NCI-H510A treated with DMSO at 0.1 percent for 48 hours (cell line): ENCODE measurements around the gene ZBTB17.

ENCODE experiments used
- DNase-seq: peaks from one replicate; lab custom pipeline; 2025; lab: John Stamatoyannopoulos, UW

Gene ZBTB17

GRCh38 chr1:15960808-15961207, 15.1 kb downstream of the ZBTB17 start:
- no peak for DNase-seq

DNA sequence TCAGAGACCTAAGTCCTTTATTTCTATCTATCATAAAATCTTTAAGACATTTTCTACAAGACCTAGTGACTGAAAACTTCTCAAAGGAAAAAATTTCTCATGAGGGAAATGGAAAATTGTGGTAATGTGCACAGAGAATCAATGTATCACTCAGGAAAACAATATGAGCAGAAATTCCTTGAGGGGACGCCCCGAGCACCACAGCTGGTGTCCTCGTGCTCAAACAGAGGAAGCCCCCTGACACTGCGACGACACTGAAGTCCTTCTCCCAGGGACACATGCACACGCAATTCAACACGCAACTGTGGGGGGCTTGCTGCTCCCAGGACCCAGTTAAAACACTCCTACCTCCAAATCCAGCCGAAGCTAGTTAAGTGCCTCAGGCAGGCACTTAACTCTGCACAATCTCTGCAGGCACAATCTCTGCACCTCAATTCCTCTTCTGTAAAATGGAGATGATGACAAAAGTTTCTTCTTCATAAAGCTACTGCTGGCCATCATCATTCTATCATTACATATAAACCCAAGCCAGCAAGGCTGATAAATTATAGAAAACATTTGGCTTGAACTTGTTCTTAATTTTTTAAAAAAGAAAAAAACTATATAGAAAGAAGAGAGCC, 16.0 kb downstream of the ZBTB17 start:
- no peak for DNase-seq

GRCh38 chr1:15959424-15959823, 16.5 kb downstream of the ZBTB17 start:
- no peak for DNase-seq

- no peak for DNase-seq
Observed at GRCh38 chr1:15958793-15959192, 17.1 kb downstream of the ZBTB17 start.

- no peak for DNase-seq
Observed at GRCh38 chr1:15958111-15958510, 17.8 kb downstream of the ZBTB17 start.

DNA sequence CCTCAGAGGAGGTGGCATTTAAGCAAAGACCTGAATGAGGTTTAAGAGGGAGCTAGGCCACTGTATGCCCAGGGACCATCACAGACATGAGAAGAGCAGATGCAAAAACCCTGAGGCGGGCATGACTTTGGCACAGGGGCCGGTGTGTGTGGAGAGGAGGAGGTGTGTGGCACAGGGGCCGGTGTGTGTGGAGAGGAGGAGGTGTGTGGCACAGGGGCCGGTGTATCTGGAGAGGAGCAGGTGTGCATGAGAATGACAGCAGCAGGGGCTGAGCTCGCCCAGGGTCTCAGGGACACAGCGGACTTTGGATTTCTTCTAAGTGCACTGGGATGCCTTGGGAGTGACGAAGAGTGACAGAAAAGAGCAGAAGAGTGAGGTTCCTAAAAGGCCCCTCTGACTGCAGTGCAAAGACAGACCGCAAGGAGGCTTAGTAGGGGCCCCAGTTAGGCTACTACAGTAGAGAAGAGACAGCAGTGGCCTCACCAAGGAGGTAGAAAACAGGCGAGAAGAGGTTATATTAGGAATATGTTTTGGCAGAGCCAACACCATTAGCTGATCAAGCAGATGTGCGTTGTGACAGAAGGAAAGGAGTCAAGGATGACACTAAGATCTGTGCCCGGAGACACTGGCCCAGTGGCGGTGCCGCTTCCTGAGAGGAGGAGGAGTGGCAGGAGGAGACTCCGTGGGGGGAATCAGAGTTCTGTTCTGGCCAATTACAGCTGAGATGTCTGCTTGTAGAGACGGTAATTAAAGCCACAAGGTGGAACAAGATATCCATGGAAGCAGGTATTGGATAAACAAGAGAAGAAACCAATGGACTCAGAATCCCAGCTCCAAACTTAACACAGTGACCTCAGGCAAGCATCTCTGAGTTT, 18.4 kb downstream of the ZBTB17 start:
- DNase-seq = no peak

DNA sequence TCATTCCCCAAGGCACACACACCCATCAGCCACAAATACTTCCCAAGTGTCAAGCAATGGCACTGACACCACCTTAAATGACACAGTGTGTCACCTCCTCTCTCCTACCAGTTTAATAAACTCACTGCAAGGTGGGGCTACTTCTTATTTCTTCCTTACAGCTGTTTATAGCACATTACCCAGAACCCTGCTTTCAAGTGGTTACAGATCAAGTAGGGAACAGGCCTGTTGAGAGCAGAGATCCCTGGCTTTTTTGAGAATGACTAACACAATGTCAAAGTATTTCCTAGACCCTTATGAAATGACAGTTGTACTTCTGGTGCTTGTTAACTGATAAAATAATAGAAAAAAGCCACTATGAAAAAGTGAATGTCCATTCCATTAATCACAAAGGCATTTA, 19.8 kb downstream of the ZBTB17 start:
- DNase-seq = no peak

DNA sequence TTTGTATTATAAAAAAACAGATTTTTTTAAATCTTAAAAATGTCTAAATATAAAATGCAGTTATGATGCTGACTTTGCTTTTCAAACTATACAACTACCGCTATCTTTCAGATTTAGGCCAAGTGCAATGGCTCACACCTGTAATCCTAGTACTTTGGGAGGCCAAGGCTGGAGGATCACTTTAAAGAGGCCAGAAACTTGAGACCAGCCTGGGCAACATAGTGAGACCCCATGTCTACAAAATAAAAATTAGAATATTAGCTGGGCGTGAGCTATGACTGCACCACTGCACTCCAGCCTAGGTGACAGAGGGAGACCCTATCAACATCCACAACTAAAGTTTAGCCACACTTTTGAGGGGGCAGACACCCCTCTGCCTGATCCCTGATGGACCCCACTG, 20.3 kb downstream of the ZBTB17 start:
- DNase-seq = no peak

GRCh38 chr1:15954316-15954715, 21.6 kb downstream of the ZBTB17 start:
- DNase-seq = no peak

DNA sequence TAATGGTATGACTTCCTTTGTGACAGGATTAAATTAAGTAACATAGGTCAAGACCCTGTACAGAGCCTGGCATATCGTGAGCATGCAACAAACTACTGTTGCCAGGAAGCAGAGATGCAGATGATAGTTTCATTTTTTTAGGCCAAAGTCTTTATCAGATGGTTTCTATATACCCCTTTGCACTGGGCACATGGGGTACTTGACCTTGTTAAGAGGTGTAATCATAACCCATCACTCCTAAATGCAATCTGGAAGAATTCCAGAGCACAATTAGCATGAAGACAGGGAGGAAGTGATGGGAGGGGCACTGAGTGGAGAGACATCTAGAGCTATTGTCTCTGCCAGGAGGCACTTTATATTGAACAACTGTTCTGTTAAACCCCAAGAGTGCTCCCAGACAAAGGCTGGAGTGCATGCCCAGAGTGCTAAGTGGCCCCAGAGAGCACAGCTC, 22.1 kb downstream of the ZBTB17 start:
- DNase-seq = peak; percentile 99

DNA sequence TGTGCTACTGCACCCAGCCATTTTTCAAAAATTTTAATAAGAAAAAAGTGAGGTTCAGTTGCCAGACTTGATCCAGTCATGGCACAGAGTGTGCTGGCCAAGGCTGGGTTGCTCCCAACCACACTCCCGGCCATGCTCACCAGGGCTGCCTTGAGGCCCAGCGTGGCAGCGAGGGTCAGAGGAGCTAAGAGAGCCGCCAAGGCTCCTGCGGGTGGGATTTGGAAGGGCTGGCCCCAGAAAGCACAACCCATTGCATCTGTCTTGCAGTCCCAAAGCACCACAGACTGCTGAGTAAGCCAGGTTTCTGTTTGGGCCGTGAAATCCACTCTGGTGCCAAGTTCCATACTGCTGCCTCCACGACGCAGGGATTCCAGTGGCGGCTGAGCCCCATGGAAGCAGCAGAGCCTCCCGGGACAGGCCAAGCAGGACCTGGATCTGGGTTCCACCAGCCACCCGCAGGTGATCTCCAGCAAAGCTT, 22.6 kb downstream of the ZBTB17 start:
- DNase-seq = no peak

DNA sequence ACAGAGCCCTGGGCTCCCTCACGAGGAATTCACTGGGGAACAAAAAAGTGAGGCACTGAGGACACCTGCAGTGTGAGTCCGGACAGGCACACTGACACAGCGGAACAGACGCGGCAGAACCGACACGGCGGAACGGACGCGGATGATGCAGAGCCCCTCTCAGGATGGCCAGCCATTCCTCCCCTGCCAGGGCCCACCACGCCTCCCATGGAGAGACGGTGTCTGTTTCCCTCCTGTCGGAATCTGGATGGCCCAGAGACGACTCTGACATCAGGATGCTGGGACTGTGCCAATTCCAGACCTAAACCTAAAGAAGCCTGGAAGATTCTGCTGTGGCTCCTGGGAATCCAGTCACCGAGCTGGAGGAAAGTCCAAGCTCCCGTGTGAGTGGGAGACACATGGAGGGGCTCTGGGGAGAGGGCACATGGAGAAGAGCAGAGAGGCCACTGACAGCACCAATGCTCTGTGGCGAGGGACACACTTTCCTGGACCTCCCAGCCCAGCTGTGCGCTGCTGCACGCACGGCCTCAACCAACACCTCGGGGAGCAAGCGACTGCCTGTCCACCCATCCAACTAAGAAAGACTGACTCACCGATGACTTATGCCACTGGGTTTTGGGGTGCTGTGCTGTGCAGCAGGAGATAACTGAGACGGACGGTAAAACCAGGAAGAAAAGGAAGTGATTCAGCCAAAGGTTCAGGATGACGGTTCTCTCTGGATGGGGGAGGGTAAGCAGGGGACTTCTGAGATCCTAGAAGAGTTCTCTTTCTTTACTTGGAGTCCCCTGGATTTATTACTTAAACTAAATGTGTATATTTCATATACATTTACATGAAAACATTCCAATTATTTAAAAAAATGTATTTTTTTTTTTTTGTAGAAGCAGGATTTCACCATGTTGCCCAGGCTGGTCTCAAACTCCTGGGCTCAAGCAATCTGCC, 23.3 kb downstream of the ZBTB17 start:
- DNase-seq = no peak

DNA sequence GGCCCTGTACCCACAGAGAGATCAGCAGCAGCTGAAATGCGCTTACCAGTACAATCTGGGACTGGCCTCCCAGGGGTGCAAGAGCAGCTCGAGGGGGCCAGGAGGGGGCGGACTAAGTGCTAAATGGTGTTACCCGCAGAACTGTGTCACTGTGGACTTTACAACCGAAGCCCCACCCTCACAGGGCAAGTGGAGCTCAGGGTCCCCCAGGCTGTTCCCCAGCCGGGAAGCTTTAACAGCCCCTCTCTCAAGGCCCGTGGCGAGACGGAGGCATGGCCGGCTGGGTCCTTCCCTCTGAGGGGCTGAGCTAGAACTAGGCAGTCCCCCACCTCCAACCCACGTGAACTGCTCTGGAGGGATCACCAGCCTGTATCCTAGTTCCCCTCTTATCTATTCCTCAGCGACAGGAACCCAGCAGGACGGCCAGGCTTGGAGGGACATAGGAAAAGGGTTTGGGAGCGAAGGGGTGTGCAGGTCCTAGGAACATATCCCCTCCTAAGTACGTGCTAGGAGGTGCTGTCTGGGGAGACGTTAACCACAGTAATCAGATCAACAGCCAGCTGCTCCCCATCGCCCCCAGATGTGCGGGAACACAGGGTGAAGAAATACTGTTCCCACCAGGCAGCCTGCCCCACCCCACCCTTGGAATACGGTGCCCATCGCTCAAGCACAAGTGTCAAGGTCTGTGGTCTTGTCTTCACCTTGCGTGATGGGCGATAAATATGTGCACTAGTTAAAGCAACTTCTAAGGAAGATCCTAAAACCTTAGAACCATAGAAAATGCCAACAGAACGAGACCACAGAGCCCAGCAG, 24.4 kb downstream of the ZBTB17 start:
- DNase-seq = no peak

GRCh38 chr1:15950763-15951295, 25.1 kb downstream of the ZBTB17 start:
- no peak for DNase-seq

DNA sequence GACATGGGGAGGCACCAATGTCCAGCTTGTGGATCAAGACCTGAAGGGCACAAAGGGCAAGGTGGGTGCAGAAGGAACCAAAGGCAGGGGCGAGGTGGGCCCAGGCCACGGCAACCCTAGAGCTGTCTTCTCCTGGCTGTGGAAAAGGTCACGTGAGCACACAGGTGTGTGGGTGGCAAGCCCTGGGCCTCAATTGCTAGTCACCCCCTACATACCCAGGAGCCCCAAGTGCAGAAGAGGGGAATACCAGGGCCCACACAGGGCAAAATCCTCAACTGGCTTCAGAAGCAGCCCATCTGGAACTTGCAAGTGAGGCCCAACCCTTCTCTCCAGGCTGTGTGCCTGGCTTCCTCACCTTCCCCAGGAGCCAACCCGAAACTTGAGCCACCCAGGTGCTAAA, 25.6 kb downstream of the ZBTB17 start:
- DNase-seq = no peak

DNA sequence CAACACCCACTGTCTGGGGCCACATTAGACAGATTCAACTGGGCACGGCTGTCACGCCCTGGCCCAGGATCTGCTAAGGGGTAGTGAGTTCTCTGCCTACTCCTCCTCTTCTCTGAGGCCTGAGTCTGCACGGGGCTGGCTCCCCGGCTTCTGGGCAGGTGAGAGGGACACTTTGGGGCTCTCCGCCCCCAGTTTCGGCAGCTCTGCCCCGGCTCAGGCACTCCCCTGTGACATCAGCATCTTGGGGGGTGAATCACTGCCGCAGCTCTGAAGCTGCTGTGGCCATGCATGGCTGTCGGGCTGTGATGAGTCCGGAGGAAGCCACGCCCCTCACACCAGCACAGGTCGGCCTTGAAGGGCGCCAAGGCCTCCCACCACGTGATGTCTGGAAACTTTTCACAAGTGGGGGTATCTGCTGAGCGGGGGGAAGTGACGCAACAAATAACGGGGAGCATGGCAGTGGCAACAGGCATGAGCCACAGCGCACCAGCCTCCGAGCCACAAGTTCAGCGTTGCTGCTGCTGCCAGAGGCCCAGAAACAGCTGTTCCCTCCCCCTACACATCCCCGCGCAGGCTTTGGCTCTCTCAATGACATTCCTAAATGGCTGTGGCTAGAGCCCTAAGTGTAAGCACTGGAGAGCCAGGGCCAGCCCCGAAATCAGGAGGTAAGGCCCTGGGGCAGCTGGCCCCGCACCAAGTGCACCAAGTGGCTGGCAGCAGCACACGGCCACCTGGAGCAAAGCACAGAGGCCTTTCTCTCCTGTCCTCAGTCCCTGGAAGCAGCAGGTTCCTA, 26.3 kb downstream of the ZBTB17 start:
- no peak for DNase-seq

DNA sequence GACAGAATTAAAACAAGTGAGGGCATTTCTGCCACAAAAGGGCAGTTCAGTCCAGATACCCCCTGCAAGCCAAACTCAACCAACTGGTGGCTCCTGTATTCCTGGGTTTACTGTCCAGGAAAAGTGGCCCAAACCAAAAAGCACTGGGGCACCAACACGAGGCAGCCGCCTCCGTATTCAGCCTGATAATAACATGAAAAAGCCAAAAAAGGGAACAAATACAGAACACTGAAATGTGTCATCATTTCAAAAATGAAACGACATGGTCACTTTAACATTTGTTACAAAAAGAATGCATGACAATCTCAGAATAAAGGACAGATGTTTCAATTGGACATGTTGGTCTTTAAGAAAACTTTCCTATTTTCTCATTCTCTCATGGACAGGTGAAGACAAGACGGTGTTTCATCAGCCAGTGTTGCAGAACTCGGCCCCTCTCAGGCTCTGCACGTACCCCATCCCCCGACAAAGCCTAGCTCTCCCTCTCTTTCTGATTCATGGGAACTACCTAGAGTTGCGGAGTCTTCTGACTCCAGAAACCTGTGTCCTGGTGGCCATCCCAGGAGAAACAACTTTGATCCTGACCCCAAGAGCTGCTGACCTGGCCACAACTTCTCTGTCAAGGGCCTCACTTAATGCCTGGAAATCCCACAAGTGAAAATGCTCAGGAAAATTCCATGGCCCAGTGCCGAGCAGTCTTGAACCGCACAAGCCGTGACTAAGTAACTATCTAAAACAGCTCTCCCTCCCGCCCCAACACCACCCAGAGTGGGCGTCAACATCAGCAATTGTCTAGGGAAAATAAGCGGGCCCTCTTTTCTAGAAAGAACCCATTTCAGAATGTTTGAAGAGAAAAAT, 27.1 kb downstream of the ZBTB17 start:
- DNase-seq = no peak

DNA sequence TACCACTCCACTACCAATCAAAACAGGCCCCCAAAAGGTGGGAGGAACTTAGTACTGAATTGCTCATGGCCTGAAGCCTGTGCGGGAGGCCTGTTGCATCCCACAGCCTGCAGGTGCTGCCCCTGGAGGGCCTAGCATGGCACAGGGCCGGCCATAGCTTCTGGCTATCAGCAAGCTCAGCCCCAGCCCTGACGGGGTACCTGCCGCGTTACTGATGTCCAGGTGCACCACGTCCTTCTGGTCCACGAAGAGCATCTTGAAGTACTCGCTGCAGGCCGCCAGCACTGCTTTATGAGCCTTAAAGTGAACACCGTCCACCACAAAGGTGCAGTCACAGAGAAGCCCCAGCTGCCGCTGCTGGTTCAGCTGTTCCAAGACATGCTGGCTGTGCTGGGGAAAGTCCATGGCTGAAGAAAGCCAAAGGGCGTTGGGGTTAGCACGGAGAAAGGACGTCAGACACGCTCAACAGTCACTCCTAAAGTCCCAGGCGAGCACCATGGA, 27.8 kb downstream of the ZBTB17 start:
- DNase-seq = no peak
